HepG2 (cell line): Measurements from ENCODE around the gene COL27A1. TPM values are rescaled to one million over a fixed set of nuclear protein-coding genes. Genes with fewer than 3 reads are reported as not detected.

Source experiments
- ATAC-seq: fragments of 200-7000 bp; cut with Tn5 transposase; 3 replicates; pipeline ENCODE4 v1.9.1; 2020; ENCODE audit warnings: mild to moderate bottlenecking, moderate library complexity
- BruUV-seq: library from RNA; stranded (reverse); fragments of 400-500 nt; replicated peaks from 2 replicates; lab custom pipeline; 2021; lab: Mats Ljungman, UMichigan
- CTCF ChIA-PET: fragments of 300-600 bp; formaldehyde crosslinking; extraction: SDS; loops from one replicate; lab custom pipeline; 2021; ENCODE audit warnings: low total read pairs, inconsistent platforms, low intra/inter-chr PET ratio; lab: Yijun Ruan, JAX
- POLR2A ChIA-PET: fragments of 350-600 bp; sonication (Branson Sonifier 250); formaldehyde crosslinking; loops from one replicate; lab custom pipeline; 2020; ENCODE audit warnings: antibody characterized with exemption, inconsistent platforms; lab: Yijun Ruan, JAX
- DNase-seq: peaks from one replicate; pipeline ENCODE4 v3.0.0-alpha.2; 2015; ENCODE audit warnings: low spot score
- FAIRE-seq: peaks from 3 replicates; lab custom pipeline; 2011; peaks lifted over from hg19 to GRCh38; lab: Jason Lieb, UNC
- H2AFZ ChIP-seq: one replicate; pipeline ENCODE4 v1.6.1; 2011; ENCODE audit warnings: low read length, inconsistent platforms
- H3K27ac ChIP-seq: fragments of 300-600 bp; 3 replicates; pipeline ENCODE4 v1.8.0; 2011; ENCODE audit warnings: mixed run types, mild to moderate bottlenecking, mixed read lengths, low read length, inconsistent platforms; ENCODE audit not compliant: insufficient read depth; ENCODE audit errors: extremely low read length
- H3K27me3 ChIP-seq, 2 experiments: fragments of 200-600 bp in 1 of 2; 2 replicates in 1 of 2; 3 replicates in 1 of 2; pipeline versions ENCODE4 v1.6.0 to v1.8.0; 2011; ENCODE audit warnings: low read length in 2 of 2, mild to moderate bottlenecking in 2 of 2, moderate library complexity in 2 of 2, inconsistent platforms in 1 of 2; ENCODE audit not compliant: insufficient read depth in 2 of 2, control insufficient read depth in 1 of 2
- H3K36me3 ChIP-seq, 2 experiments: fragments of 200-600 bp in 1 of 2; replicated peaks in 1 of 2; 2 replicates in 1 of 2; 3 replicates in 1 of 2; pipeline versions ENCODE4 v1.5.1 to v1.8.0; 2011; ENCODE audit warnings: low read length in 2 of 2, inconsistent platforms in 1 of 2; ENCODE audit not compliant: insufficient read depth in 2 of 2, control insufficient read depth in 1 of 2
- H3K4me1 ChIP-seq: 2 replicates; pipeline ENCODE4 v1.5.1; 2012; ENCODE audit warnings: low read length, inconsistent platforms; ENCODE audit not compliant: insufficient read depth
- H3K4me2 ChIP-seq: 2 replicates; pipeline ENCODE4 v1.6.0; 2011; ENCODE audit warnings: low read depth, low read length, inconsistent platforms
- H3K4me3 ChIP-seq, 3 experiments: fragments of 200-600 bp in 1 of 3; sonication (generic), shearing (Covaris generic) in 1 of 3; replicated peaks in 1 of 3; 2 replicates each; pipeline ENCODE4 v1.5.1; 2011 to 2016; ENCODE audit warnings: low read length in 3 of 3, inconsistent platforms in 2 of 3, low read depth in 2 of 3, mild to moderate bottlenecking in 2 of 3, control low read depth in 1 of 3, mixed read lengths in 1 of 3; ENCODE audit not compliant: insufficient read depth in 1 of 3
- H3K79me2 ChIP-seq: one replicate; pipeline ENCODE4 v1.6.1; 2011; ENCODE audit warnings: low read length, inconsistent platforms; ENCODE audit not compliant: insufficient read depth
- H3K9ac ChIP-seq: 2 replicates; pipeline ENCODE4 v1.6.0; 2011; ENCODE audit warnings: mild to moderate bottlenecking, low read depth, low read length, inconsistent platforms; ENCODE audit not compliant: insufficient read depth
- H3K9me3 ChIP-seq: 2 replicates; pipeline ENCODE4 v1.5.1; 2012; ENCODE audit warnings: mild to moderate bottlenecking, low read length
- H4K20me1 ChIP-seq: 2 replicates; pipeline ENCODE4 v1.6.0; 2011; ENCODE audit warnings: inconsistent platforms, mild to moderate bottlenecking, low read length, moderate library complexity; ENCODE audit not compliant: insufficient read depth
- CENPX ChIP-seq: sonication (generic); formaldehyde crosslinking; IDR thresholded peaks from 2 replicates; pipeline ENCODE4 v1.9.0; 2021; ENCODE audit warnings: mild to moderate bottlenecking, missing genetic modification reagents, moderate library complexity
- FOXP4 ChIP-seq: sonication (generic); formaldehyde crosslinking; IDR thresholded peaks from 2 replicates; pipeline ENCODE4 v1.4.0; 2020; ENCODE audit warnings: missing genetic modification reagents
- MIER3 ChIP-seq: IDR thresholded peaks from 2 replicates; pipeline ENCODE4 v1.6.1; 2016; ENCODE audit warnings: missing compliant biosample characterization, borderline replicate concordance
- MLX ChIP-seq: IDR thresholded peaks from 2 replicates; pipeline ENCODE4 v1.6.1; 2016
- PATZ1 ChIP-seq: sonication (generic); formaldehyde crosslinking; IDR thresholded peaks from 2 replicates; pipeline ENCODE4 v1.4.0; 2020; ENCODE audit warnings: missing genetic modification reagents
- PCBP1 ChIP-seq: fragments of 200-400 bp; formaldehyde crosslinking; IDR thresholded peaks from 2 replicates; pipeline ENCODE4 v1.6.1; 2017; ENCODE audit warnings: mild to moderate bottlenecking, low read depth, low read length, borderline replicate concordance
- POLR2G ChIP-seq: fragments of 200-400 bp; formaldehyde crosslinking; IDR thresholded peaks from 2 replicates; pipeline ENCODE4 v1.6.1; 2018; ENCODE audit warnings: mild to moderate bottlenecking, low read depth, low read length, moderate library complexity
- RARG ChIP-seq: sonication (generic); formaldehyde crosslinking; IDR thresholded peaks from 2 replicates; pipeline ENCODE4 v1.4.0; 2020; ENCODE audit warnings: low read depth, mild to moderate bottlenecking, missing genetic modification reagents
- SALL2 ChIP-seq: sonication (generic); formaldehyde crosslinking; IDR thresholded peaks from 2 replicates; pipeline ENCODE4 v1.8.1; 2023; ENCODE audit warnings: mild to moderate bottlenecking, missing genetic modification reagents, inconsistent platforms
- TIGD3 ChIP-seq: sonication (generic); formaldehyde crosslinking; IDR thresholded peaks from 2 replicates; pipeline ENCODE4 v1.5.1; 2020; ENCODE audit warnings: mild to moderate bottlenecking, missing genetic modification reagents, borderline replicate concordance
- ZBTB14 ChIP-seq: sonication (generic); formaldehyde crosslinking; IDR thresholded peaks from 2 replicates; pipeline ENCODE4 v1.4.0; 2020; ENCODE audit warnings: missing genetic modification reagents
- ZMYM2 ChIP-seq: sonication (generic); formaldehyde crosslinking; IDR thresholded peaks from 2 replicates; pipeline ENCODE4 v1.8.0; 2022; ENCODE audit warnings: mild to moderate bottlenecking, missing genetic modification reagents
- ZNF3 ChIP-seq: IDR thresholded peaks from 2 replicates; pipeline ENCODE4 v1.7.0; 2017; ENCODE audit warnings: inconsistent platforms
- ZNF317 ChIP-seq: sonication (generic); formaldehyde crosslinking; IDR thresholded peaks from 2 replicates; pipeline ENCODE4 v1.5.0; 2020; ENCODE audit warnings: mild to moderate bottlenecking, missing genetic modification reagents
- ZNF44 ChIP-seq: sonication (generic); formaldehyde crosslinking; IDR thresholded peaks from 2 replicates; pipeline ENCODE4 v1.5.1; 2020; ENCODE audit warnings: mild to moderate bottlenecking, missing genetic modification reagents
- ZNF800 ChIP-seq: sonication (generic); formaldehyde crosslinking; IDR thresholded peaks from 2 replicates; pipeline ENCODE4 v1.4.0; 2020; ENCODE audit warnings: missing genetic modification reagents
- ZSCAN20 ChIP-seq: sonication (generic); formaldehyde crosslinking; IDR thresholded peaks from 2 replicates; pipeline ENCODE4 v1.4.0; 2020; ENCODE audit warnings: missing genetic modification reagents, mild to moderate bottlenecking, borderline replicate concordance
- WGBS: methylation state at CpG from one replicate; pipeline ENCODE4 v1.1.6; 2017; ENCODE audit warnings: low lambda C conversion rate; 5-methylcytosine and 5-hydroxymethylcytosine counted together
- in situ Hi-C: cut with HindIII; loops from 2 replicates; pipeline ENCODE4 v1.10.0; 2017; ENCODE audit warnings: low pct_unique_long_range_greater_than_20kb; ENCODE audit not compliant: extremely low pct_ligation_motif_present
- intact Hi-C: fragments of 100-400 bp; cut with micrococcal nuclease; formaldehyde crosslinking; loops from one replicate; pipeline ENCODE4 v1.10.0; 2022; ENCODE audit not compliant: unreplicated experiment
- polyA plus RNA-seq, 8 experiments: library from polyadenylated mRNA; depleted of rRNA in 3 of 8; stranded (reverse) in 7 of 8; unstranded in 1 of 8; fragments of >200 nt; fragmentation: Illumina TruSeq in 4 of 8; extraction: Trizol in 4 of 8; gene quantifications; 2 replicates each; pipeline versions ENCODE4 v1.2.1 to v1.2.3, GENCODE V29; 2011 to 2016; ENCODE audit warnings: low read depth in 4 of 8, missing spikeins in 1 of 8, mixed read lengths in 1 of 8; ENCODE audit not compliant: insufficient read depth in 1 of 8
- total RNA-seq, 5 experiments: library from RNA; depleted of rRNA; stranded (reverse); fragments of >200 nt; fragmentation: Illumina TruSeq; extraction: Trizol; gene quantifications; 2 replicates each; pipeline ENCODE4 v1.2.3, GENCODE V29; 2016; ENCODE audit warnings: low read depth in 1 of 5

Gene COL27A1
- total and polyA plus RNA-seq, 2 of the 13 experiments (the other 11 are each of a cell fraction or from before 2014, with no cell fraction given) = 71.3 to 89.1 TPM

GRCh38 chr9:114149181-114149580 lies 6.2 kb upstream of the COL27A1 start:
- no TSS peak for BruUV-seq
- Histone ChIP-seq H3K27ac (no peak overlapping the region), H2AFZ (no peak overlapping the region), H3K4me1 (peaks cover 50% of the 10 kb centered on the region), H4K20me1 (no peaks in the 10 kb centered on the region), H3K4me2 (no peak overlapping the region), H3K79me2 (peaks cover 2% of the 10 kb centered on the region), H3K9ac (no peak overlapping the region), H3K36me3 (no peaks in the 10 kb centered on the region), H3K27me3 (no peaks in the 10 kb centered on the region; a peak in 1 of 5 replicates), H3K9me3 (no peaks in the 10 kb centered on the region), H3K4me3 (no peak overlapping the region)
- 72% methylated on average over 5 of the region's 5 CpGs for WGBS
- no peak for FAIRE-seq
- no peak for DNase-seq
- in situ Hi-C loops (no loop called here), intact Hi-C loops (no loop called here)
- ChIA-PET POLR2A (no interaction called here), CTCF (no interaction called here)
- ATAC-seq = no peak
- TF ChIP-seq ZBTB14 (CRISPR knock-in tag) = no peak
- TF ChIP-seq ZNF3 = no peak
- no peak for TF ChIP-seq SALL2 (CRISPR knock-in tag)
- no peak for TF ChIP-seq ZNF317 (CRISPR knock-in tag)
- no peak for TF ChIP-seq CENPX (CRISPR knock-in tag)
- TF ChIP-seq ZNF800 = no peak
- no peak for TF ChIP-seq PCBP1
- TF ChIP-seq MIER3 (CRISPR knock-in tag) = no peak
- TF ChIP-seq ZSCAN20 (CRISPR knock-in tag) = no peak
- no peak for TF ChIP-seq TIGD3
- TF ChIP-seq PATZ1 (CRISPR knock-in tag) = no peak
- TF ChIP-seq ZMYM2 = no peak
- no peak for TF ChIP-seq MLX (CRISPR knock-in tag)
- no peak for TF ChIP-seq POLR2G
- TF ChIP-seq ZNF44 (CRISPR knock-in tag) = no peak
- TF ChIP-seq FOXP4 (CRISPR knock-in tag) = no peak
- TF ChIP-seq RARG (CRISPR knock-in tag) = no peak
